ENCODE data around the gene PEPD.

The PEPD gene

DNA sequence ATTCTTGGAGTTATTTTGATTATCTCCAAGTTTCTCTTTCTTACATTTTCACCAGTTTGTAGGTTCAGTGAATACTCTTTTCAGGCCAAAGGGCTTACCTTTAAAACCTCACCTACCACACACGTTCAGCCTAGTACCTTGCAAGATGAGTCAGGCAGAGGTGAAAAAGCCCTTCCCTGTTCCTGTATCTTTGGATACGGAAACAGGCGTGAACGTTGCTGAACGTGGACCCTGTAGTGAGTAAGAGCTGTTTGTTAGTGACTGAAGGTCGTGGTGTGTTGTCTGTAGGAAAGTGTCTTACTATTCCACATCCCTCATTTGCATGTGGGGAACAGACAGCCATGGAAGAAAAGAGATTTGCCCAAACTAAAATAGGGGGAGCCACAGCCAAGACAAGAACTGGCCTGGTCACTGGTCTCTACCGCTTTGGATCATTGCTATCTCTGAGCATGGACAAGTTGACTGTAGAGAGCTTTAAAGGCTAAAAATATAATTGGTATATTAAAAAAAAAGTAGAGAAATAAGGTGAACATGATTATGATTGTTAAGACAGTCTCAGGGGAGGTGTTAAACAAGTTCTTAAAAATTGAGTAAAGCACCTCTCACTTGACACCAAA, 144.5 kb downstream of the PEPD start:
- no peak for DNase-seq

DNA sequence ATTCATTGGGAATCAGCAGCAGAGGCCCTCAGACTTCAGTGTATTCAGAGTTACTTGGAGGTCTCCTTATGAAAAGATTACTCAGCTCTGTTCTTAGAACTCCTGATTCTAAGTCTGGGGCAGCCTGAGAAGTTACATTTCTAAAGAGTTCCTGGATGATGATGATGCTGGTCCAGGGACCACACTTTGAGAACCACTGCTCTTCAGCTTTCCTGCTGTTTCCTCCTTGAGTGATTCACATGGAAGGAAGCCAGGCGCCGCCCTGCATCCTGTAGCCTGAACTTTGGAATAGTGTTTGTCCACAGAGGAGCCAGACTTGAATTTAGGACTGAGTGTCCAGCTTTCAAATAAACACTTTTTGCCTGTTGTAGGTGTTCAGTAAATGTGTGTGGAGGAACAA, 145.2 kb downstream of the PEPD start:
- no peak for DNase-seq

DNA sequence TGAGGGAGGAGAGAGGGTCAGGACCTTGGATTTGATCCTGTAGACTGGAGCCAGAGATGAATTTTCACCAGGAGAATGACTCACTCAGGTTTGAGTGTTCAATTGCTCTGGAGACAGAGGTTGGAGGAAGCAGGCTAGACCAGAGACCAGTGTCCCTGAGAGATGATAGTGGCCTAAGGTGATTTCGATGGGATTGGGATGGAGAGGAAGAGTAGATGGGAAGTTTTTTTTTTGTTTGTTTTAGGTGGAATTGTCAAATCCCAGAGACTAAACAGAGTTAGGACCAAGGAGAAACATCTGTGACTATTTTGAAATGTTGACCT, 145.8 kb downstream of the PEPD start:
- DNase-seq = no peak

DNA sequence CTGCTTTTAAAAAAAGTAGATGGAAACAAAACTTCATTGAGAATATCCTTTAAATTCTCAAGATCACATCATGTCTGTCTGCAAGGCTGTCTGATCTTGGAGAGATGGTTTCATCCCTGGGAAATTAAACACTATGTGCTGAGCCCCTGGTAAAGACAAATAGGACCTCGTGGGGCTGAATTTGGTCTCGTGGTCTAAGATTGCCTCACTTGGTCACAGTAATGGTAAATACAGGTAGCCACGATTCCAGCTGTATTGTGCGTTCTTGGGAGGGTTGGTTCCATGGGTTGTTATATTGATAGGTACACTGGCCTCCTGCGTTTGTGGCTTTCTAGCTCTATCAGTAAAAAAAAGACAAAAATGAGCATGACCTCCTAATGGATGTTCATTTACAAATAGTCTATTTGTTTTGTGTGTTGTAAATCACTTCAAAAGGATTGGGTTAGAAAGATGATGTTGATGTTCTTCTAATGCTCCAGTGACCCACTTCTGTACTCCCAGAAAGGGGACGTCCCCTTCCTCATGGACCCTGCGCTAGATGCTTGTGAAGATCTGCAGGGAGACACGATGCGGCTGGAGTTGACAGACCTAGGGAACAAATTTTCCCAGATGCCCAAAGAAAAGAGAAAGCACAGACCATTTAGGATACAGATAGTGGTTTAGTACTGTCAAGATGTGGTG, 146.3 kb downstream of the PEPD start:
- no peak for DNase-seq

DNA sequence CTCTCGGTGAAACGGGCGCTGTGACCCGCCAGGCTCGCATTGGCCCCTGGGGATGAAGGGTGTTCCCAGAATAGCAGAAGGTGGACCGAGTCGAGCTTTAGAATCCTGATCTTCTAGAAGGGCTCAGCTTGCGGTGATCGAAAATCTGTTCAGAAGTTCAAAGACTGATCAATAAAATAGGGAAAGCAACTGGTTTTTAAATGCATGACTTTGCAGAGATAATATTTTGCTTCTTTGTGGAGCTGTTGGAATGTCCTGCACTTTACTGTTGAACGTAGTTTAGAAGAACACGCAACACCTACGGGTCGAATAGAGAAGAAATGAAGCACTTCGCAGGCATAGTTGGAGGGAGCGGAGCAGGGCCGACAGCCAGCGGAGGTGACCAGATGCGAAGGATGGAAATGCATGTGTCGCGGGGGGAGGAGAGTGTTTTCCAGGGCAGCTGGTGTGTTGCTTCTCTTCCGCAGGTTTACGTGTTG, 147.3 kb downstream of the PEPD start:
- DNase-seq = no peak

DNA sequence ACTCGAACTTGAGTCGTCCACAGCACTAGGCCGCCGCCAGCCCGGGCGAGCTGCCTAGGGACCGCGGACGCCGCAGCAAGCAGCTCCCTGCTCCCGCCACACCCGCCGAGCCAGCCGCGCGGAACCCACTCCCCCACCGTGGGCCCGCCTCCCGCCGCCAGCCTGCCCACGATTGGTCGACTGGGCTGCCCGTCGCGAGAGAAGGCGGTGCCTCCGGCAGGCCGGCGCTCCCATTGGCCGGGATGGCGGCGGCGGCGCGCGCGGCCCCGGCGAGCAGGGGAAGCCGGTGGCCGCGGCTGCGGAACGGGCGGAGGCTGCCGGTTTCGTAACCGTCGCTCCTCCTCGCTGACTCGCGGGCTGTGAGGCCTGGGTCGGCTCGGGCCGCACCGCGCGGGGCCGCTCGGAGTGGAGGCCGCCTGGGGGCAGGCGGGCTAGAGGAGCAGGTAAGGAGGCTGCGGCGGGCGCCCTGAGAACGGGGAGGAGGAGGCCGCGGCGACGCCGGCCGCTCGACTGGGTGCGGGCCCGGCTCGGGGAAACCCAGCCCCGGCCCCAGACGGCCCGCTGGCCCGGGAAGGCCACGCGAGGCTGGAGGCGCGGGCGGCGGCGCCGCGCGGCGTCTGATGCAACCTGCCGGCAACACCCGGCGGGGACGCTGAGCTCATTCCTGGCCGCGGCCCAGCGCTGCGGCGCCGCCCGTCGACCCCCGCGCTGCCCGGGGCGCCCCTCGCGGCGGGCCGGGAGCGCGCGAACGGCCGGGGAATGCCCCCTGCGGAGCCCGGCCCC, 147.9 kb downstream of the PEPD start, which contains the start of gene CEBPG:
Gene CEBPG (plus strand): TSS at position 257 of the 783 bp plus-strand sequence. CDS start 5,531 bp downstream, outside the sequence.
- DNase-seq = peak; percentile 67

DNA sequence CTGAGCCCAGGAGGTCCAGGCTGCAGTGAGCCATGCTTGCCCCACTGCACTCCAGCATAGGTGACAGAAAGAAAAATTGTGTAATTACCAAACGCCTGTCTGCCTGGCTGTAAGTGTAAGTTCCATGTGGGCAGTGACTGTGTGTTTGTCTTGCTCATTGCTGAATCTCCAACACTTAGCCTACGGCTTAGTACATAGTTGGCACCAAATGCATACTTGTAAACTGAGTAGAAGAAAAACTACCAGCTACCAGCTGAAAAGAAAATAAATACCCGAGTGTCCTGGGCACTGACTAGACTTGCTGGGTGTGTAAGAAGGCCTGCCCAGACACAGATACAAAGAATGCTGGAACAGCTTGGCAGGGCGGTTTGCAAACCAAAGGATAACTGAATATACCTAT, 150.8 kb downstream of the PEPD start:
- DNase-seq = no peak

DNA sequence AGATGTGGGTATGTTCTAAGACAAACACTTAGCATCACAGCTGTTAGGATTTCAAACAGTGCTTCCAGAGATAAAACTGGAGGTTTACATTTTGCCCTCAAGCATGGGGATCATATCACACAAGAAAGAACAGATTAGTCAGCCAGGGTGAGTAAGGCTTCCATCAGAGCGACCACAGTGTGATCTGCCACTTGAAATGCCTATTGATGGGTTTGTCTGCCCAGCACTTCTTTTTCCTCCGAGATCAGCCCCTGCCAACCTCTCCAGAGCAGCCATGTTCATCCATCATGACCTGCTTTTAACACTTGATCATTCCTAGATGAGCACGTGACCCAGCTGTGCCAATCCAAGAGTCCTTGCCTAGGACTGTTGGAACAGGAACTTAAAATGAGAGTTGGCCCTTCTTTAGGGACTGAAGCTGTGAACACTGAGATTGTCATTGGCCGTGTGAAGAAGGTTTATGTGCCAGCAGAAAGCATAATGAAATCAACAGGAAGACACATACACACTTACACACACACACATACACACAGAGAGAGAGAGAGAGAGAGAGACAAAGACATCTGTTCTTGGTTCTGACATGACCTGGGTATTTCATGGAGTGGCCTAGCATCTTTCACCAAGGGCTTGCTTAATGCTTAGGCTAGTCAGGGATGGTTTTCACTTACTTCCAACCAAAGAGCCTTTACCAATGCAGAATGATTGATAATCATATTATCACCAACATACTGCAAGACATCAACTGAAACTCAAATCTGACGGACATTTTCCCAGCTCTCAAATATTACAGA, 153.3 kb downstream of the PEPD start:
- no peak for DNase-seq

DNA sequence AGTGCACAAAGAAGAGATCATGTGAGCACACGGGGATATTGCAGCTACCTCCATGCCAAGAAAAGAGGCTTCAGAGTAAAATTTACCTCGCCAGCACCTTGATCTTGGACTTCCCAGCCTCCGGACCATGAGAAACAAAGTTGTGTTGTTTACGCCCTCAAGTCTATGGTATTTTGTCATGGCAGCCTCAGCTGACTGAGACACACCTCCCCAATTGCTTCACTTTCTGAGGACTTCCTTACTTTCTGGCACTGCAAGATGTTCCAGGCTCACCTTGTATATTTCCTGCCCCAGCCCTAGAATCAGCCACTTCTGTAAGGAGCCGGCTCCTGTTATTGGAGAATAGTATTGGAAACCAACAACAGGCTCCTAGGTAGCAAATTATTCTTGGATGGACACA, 154.7 kb downstream of the PEPD start:
- no peak for DNase-seq

DNA sequence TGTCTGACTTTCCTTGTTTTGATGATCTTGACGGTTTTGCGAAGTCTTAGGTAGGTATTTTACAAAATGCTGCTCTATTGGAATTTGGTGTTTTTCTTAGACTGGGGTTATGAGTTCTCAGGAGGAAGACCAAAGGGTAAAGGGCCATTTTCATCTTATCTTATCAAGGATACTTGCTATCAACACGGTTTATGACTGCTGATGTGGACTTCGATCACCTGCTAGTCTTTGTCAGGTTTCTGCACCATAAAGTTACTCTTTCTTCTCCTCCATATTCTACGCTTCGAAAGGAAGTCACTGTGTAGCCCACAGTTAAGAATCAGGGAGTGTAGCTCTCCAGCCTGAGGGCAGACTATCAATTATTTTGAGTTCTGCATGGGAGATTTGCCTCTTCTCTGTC, 155.5 kb downstream of the PEPD start:
- no peak for DNase-seq

DNA sequence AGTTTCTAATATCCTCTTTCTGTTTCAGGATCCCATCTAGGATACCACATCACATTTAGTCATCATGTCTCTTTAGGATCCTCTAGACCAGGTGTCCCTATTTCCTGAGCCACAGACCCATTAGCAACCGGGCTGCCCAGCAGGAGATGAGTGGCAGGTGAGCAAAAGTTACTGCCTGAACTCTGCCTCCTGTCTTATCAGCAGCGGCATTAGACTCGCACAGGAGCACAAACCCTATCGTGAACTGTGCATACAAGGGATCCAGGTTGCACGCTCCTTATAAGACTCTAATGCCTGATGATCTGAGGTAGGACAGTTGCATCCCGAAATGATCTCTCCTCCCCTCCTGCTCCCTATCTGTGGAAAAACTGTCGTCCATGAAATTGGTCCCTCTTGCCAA, 155.9 kb downstream of the PEPD start:
- DNase-seq = no peak

DNA sequence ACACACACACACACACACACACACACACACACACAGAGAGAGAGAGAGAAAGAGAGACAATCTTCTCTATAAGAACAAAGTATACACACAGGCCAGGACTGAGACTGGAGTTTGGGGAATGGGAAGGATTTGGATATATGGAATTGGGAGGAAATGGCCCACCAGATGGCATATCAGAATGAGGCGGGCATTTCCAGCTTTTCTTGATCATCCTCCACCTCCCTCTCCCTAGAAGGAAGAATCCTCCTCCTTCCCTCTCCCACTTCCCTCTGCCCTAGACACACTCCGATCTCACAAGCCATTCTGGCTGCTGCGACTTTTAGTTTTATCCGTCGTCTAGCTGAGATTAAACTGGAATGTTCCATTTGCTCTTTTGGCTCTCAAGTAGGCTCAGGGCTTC, 158.1 kb downstream of the PEPD start:
- DNase-seq = no peak

DNA sequence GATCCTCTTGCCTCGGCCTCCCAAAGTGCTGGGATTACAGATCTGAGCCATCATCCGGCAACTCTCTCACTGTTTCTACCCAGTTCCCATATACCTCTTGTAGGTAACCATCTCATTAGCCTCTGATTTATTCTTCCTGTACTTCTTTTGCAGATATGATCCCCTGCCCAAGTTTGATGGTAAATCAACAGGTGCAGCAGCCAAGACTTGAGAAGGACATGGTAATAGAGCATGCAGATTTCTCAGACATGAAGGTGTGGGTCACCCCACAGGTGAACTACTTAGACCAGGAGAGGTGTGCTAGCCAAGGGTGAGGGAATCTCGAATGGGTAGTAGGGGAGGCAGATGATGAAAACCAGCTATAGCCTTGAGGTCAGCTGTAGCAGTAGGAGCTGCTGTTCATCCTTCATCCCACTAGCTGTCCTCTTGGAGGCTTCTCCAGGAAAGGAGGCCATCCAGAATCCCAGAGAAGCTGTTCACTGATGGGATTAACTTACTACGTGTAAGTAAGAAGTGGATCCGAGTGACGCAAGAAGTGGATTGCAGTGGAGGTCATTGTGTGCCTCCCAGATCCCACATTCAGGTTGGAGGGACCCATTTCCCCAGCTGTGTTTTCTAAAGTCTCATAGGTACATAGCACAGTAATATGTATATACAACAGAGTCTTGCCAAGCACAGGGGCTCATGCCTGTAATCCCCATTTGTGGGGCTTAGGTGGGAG, 158.9 kb downstream of the PEPD start:
- DNase-seq = no peak

DNA sequence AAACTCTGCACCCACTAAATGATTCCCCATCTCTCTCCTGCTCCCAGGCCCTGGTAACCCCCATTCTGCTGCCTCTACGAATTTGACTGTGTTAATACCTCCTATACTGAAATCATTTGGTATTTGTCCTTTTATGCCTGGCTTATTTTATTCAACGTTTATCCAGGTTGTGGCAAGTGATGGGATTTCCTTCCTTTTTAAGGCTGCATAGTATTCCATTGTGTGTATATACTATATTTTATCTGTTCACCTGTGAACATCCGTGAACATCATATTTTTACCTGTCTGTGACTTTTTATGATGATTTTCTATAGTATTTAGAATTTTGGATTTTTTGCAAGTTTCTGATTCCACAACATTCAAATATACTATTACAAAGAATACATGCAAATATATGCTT, 162.0 kb downstream of the PEPD start:
- DNase-seq = no peak

DNA sequence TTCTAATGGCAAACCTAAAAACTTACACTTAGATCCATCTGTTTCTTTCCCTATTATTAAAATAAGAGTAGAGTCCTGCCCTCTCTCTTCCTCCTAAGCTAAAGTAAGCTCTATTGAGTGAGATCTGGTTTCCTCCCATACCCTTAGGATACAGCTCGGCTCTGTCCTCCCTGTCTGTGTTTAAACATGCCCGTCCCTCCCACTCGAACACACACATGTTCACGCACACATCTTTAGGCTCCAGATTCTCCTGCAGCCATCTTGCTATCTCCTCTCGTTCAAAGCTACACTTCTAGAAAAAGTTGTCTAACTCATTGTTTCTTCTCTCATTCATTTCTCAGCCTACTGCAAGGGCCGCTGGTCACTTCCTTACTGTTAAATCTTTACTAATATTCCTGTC, 163.2 kb downstream of the PEPD start:
- DNase-seq = no peak

DNA sequence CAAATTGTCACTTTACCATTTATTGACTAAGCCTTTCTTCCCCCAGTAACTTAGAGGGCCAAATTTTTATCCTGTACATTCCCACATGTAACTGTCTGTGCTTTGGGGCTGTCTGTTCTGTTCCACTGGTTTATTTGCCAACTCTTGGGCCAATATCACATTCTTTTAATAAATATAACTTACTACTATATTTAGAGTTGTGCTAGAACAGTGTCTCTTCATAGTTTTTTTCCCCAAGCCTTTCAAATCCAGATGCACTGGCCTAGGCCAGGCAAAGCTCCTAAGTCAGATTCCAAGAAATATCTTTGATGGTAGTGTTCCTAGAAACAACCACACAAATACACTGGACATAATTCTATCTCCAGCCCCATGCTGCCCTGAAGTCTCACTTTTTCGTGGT, 164.0 kb downstream of the PEPD start:
- DNase-seq = no peak

DNA sequence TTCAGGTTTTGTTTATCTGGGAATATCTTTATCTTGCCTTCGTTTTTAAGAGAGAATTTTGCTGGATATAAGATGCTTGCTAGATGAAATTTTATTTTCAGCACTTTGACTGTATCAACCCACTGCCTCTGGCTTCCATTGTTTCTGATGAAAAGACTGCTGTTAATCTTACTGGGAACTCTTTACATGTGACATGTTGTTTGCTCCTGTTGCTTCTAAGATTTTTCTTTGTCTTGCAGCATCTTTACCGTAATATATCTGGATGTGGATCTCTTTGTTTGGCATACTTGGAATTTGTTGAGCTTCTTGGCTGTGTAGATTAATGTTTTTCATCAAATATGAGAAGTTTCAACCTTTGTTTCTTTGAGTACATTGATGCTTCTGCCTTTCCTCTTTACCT, 166.1 kb downstream of the PEPD start:
- no peak for DNase-seq

DNA sequence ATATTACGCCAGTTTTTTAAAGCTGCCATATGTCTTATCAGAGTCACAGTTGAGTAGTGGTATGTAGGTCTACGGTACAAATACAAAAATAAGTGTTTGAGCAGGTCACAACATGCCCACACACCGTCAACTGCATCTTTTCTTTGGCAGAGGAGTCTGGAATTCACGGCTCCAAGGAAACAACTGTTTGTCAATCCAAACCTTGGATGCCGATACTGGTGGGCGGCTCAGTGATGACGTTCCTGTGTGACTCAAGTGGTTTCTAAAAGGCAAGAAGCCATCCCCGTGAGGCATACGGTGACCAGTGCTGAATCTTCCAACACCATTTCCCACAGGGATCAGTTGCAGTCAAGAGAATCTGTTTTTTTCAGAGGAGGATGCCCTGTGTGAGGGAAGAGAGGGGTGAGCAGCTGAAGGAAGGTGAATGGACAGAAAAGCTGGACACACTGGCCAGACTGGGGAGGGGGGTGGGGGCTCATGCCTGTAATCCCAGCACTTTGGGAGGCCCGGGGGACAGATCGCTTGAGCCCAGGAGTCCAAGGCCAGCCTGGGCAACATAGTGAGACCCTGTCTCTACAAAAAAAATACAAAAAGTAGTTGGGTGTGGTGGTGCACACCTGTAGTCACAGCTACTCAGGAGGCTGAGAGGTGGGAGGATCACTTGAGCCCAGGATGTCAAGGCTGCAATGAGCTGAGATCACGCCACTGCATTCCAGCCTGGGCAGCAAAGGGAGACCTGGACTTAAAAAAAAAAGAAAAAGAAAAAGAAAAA, 170.9 kb downstream of the PEPD start:
- DNase-seq = no peak

DNA sequence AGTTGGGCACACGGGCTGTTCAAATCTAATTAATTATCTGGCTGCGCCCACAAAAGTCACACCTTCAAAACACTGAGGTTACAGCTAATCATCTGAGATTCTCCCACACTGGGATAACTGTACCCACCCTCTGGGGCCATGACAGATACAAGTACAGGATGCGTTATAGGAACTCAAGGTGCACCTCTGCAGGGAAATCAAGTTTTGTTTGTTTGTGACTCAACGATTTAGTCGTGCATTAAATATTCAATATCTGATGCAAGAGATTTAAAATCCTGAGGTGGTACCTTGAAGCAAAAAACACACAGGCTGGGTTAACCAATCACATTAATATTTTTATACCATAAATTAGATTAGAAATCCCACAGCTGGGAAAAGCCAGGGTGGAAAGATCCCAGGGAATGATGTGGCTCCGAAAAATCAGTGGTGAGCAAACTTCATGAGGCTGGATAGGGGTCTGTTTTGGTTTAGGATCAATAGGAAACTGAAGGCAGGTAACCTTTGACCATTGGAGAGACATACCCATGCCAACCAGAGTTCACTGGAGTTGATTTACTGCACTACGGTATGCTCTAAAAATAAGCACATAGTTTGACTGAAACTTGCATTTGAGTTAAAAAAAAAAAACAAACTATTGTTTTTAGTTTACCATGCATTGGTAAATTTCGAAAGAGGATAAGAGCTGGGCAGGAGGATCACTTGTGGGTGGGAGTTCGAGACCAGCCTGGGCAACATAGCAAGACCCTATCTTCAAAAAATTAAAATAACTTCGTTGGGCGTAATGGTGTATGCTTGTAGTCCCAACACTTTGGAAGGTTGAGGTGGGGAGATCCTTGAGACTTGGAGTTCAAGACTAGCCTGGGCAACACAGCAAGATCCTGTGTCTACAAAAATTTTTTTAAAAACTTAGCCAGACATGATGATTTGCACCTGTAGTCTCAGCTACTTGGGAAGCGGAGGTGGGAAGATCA, 172.0 kb downstream of the PEPD start:
- DNase-seq = no peak

DNA sequence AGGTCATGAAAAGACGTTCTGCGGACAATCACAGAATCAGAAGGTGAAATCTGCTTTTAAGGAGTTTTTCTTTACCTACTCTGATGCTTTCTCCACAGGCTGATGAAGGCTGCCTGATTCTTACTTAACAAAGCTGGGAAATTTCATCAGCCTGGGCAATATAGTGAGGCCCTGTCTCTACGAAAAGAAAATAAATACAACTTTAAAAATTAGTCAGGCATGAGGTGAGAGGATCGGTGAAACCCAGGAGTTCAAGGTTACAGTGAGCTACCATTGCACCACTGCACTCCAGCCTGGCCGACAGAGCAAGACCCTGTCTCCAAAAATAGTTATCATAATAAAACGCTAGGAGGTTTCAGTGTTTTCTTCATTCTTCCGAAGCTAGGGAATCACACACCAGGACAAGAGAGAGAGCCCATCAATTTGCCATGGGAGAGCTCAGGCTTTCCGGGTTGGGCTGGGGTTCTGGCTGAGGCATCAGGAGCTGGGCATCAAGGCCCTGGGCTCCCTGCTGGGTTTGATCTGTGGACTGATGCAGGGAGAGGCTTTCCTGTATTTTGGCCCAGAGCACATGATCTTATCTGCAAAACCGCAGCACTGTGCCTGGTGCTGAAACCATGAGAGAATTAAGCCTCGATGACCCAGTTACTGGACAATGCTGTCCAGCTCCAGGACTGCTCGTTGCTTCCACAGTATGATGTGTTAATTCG, 173.1 kb downstream of the PEPD start:
- DNase-seq = no peak

Data from NCI-H510A (cell line).